Measurements from ENCODE around the gene ICE2. TPM values are rescaled to one million over a fixed set of nuclear protein-coding genes. Genes with fewer than 3 reads are reported as not detected.

The ICE2 gene
- total and polyA plus RNA-seq, 2 of the 8 experiments (the other 6 are each of a cell fraction or from before 2014, with no cell fraction given) = 40.0 to 87.3 TPM

DNA sequence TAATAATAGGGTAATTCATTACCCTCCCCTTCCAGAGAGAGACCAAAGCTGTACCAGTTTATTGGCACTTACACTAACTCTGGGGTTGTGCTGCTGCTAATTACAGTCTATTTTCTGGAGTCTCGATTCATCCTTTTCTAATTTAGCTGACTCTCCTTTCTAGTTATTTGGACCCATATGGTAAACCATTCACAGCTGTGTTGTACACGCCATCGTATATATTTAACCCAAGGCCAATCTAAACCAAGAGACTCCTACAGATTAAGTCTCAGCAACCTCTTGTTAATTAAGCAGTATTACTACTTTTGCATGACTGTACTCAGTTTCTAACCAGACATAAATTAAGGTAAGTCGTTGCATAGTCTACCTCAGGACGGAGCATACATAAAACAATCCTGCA, 103.6 kb downstream of the ICE2 start (continued):
- no peak for TF ChIP-seq CEBPB (IDR thresholded peaks at IDR 0.05; ENCODE audit: low read depth, low read length)

Measured in H1 (cell line).